HG03442 (cell line): Measurements from ENCODE around the gene SMC5.
"Not testable (repeated sequence)": the region's sequence is repeated elsewhere in the genome, so short reads cannot be mapped to it uniquely, and the experiment has no call there.

Source experiments
- ATAC-seq: cut with Tn5 transposase; IDR thresholded peaks from one replicate; pipeline ENCODE4 v1.9.1; 2021; ENCODE audit warnings: mild to moderate bottlenecking, moderate library complexity; ENCODE audit not compliant: unreplicated experiment

Gene SMC5

DNA sequence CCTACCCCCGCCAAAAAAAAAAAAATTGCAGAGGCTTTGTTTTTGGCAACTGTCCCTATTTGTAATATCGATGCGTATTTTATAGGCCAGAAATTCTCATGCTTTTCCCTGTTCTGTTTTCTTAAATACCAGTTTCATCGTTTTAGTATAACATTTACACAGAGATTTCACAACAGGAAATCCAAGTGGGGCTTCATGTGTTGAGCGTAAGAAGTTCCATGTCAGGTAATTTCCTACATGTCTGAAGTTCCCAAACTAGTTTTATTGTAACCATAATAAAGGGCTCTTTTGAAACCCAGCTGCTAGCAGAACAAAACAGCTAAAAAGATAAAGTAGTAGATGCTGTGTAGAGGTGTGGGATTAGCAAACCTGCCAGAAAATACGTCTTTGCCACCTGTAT lies 4.2 kb downstream of the SMC5 start:
- no peak for ATAC-seq

DNA sequence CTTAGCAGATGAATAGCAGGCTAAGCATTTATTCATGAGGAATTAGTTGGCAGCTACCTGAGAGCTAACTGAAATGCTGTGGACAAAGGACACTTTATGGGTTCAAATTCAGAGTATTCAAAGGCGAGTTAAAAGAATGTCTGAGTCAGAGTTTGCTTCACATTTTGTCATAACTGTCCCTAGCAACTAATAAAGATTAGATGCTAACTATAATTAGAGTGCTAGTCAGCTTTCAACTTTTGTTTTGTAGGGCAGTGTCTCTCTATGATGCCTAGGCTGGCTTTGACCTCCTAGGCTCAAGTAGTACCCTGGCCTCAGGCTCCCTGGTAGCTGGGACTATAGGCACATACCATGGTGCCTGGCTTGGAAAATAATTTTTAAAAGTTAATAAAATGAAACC lies 4.6 kb downstream of the SMC5 start:
- ATAC-seq = no peak

DNA sequence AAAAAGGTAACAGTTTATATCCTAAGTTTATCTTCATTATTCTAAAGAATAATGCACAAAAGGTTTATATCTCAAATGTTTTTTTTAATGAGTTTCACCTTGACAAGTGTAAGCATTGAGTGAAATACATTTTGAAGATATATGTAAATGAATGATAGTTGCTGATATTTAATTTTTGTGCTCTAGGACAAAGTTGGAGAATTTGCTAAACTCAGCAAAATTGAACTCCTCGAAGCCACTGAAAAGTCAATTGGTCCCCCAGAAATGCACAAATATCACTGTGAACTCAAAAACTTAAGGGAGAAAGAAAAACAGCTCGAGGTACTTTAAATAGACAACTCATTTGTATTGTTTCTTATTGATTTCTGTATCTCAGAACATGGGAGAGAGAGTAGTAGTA lies 19.5 kb downstream of the SMC5 start:
- no peak for ATAC-seq

DNA sequence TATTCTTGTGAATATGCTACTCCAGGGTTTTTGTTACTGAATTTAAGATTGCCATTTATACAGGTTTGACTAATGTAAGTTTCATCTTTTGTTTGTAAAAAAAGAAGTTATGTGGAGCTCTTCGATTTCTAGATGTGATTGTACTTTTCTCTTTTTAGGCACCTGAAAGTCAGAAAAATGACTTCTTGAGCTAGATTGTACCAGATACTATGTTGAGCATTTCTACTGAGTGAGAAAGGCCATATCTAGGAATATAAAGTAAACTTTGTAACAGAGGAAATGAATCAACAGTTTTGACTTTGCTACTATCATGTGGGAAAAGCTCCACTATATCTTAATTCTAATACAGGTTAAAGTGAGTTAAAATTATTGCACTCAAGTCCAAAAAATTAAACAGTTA lies 25.1 kb downstream of the SMC5 start:
- no peak for ATAC-seq

DNA sequence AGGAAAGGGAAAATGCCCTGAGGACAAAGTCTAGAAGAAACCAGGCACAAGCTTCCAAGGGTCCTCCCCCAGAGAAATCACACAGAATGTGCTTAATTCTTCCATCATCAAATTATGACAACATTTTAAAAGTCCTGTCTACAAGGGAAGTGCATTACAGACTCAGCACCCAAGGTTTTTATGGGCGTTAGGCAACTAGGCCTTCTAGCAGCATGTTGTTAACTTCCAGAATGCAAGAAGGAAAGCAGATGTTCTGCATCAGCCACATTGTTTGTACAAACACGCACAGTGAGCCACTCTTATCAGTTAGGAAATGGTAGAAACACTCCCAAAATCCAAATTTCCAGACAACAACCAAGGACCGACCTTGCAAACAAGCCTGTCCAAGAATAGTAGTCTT lies 26.5 kb downstream of the SMC5 start:
- no peak for ATAC-seq

DNA sequence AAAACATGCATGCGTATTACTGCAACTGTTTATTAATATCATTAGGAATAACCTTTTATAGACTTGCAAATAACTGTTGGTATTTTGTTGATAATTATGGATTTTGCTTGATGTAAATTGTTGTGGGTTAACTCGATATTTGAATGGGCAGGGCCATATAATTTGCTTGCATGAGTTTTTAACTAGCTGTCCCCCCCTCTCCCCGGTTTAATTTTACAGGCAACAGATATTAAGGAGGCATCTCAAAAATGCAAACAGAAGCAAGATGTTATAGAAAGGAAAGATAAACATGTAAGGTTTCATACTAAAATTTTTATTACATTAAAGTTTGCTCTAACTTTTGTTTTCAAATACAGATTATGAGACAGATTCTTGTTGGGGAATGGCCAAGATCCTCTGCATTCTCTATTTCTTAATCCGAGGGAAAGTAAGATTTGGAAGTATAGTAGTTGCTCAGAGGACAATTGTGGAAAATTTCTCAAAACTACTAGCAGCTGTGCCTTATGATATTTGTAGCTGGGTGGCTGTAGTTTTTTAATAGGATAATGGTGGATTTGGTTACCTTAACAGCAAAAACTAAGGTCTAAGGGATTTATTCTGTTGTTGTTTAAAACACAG lies 27.3 kb downstream of the SMC5 start:
- ATAC-seq = no peak

DNA sequence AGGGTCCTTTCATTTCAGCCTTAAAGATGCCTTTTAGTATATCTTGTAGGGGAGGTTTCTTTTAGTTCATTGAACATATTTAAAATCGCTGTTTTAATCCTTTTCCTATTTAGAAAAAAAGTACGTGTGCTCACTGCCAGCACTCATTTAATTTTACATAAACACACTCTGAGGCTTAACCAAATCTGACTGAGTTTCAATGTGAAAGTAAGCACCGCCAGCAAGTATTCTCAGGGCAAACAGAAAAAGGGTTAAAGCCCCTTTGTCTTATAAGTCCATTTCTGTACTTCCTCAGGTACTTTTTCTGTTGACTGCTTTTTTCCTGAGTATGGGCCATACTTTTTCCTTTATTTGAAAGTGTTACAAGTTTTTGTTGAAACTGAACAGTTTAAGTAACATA lies 31.8 kb downstream of the SMC5 start:
- no peak for ATAC-seq

DNA sequence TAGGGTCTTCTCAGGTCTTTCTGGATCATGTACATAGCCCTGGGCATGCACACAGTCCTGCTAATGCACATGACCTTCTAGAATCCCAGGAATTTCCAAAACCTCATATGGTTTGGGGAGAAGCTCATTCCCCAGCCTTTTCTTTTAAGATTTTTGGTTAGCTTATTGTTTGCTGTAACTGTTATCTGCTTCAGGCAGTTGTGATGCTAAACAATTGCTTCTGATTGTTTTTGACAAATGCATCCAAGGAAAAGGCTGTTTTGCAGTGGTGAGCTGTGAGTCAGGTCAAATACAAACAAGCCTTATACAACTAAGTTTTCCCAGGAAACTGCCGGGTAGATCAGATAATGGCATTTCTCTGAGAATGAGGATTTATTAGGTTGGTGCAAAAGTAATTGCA lies 32.7 kb downstream of the SMC5 start:
- no peak for ATAC-seq

DNA sequence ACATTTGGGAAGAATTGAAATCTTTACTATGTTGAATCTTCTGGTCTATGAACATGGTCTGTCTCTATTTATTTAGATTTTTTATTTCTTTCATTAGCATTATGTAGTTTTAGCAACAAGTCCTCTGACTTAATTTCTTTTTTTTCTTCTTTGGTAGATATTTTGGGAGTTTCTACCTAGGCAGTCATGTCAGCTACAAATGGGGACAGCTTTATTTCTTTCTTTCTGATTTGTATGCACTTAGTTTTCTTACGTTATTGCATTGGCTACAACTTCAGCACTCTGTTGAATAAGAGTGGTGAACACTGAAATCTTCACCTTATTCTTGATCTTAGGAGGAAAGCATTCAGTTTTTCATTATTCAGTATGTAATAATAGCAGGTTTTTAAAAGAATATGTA lies 33.5 kb downstream of the SMC5 start:
- no peak for ATAC-seq

DNA sequence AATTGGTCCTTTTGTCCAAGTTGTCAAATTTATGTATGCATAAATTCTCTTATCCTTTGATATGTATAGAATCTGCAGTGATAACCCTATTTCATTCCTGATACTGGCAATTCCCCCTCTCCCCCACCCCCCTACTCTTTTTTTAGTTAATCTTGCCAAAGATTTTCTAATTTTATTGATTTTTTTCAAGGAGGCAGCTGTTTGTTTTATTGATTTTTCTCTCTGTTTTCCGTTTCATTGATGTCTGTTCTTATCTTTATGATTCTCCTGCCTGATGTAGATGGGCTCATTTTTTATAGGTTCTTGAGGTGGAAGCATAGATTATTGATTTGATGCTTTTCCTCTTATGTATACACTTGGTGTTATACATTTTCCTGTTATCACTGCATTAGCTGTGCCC lies 34.4 kb downstream of the SMC5 start:
- no peak for ATAC-seq

DNA sequence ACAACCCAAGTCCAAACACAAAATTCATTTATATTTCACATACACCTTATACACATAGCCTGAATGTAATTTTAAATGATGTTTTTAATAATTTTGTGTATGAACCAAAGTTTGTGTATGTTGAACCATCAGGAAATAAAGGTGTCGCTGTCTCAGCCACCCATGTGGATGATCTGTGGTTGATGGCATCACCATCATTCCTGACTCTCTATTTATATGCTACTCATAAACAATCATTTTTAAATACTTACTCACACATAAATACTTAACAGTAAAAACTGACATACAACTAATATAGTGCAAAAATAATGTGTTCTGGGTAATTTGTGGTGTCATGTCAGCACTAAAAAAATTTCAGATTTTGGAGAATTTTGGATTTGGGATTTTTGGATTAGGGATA lies 38.4 kb downstream of the SMC5 start:
- ATAC-seq = no peak

DNA sequence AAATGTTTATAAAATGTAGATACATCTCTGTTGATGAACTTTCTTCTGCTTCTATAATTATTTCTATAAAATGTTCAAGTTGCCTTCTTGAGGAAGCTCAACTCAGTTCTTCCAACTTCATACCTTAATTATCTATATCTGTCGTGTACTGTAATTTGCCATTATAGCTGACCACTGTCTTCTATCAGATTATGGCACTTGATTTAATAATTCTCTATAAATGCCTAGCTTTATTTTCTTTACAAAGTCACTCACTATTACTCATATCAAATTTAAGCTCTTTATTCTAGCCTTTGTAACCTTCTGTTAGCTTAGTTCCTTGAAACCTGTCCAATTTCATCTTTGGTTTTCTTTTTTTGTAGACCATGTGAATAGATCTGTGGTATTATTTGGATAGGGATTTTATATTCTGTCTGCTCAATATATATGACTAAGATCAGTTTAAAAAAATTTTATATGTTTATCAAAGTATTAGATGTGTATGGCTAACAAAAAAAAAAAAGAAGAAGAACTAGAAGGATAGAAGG lies 39.5 kb downstream of the SMC5 start:
- ATAC-seq = no peak

DNA sequence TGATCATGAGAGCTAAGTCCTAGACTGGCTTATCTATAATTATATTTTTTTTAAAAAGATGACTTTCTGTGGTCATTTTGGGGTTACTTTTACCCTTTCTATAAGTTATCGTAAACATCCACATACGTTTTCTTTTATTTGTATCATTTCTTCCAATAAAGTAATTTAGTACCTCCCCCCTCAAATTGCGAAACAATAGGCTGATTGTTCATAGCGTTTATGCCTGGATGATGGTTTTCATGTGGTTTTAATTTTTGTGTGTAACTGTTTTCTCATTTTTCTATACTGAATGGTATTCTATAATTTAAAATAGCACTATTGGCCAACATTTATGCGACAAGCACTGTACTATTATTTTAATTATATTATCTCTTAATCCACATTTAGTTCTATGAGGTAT lies 44.5 kb downstream of the SMC5 start:
- ATAC-seq = no peak

DNA sequence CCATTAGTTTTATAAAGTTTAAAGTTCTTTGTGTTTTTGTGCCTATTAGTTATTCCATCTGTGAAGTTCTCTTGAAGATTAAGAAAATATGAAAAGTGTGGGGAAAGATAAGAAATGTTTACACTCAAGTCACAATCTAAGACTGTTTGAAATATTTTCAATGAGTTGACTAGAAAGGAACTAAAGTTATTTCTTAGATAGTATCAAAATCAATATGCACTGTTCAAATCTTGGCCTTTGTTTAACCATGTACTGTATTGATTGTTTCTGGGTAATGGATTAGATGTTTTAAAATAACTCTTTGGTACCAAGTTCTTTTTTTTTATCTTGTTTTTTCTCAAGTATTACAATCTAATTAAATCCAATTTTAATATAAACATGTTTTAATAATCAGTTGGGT lies 46.0 kb downstream of the SMC5 start:
- ATAC-seq = no peak

DNA sequence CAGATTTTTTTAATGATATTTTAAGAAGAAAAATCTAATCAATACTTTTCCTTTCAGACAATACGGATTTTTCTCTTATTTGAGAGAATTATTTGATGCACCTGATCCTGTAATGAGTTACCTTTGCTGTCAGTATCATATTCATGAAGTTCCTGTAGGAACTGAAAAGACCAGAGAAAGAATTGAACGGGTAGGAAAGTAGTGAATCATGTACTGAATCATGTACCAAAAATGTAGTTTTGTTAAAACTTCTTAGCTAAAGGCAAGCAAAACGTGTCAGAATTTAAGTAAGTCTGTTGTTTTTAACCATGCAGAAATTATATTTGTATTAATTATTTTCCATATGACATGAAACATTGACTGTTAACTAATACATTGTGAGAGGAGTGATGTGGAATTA lies 56.6 kb downstream of the SMC5 start:
- no peak for ATAC-seq

DNA sequence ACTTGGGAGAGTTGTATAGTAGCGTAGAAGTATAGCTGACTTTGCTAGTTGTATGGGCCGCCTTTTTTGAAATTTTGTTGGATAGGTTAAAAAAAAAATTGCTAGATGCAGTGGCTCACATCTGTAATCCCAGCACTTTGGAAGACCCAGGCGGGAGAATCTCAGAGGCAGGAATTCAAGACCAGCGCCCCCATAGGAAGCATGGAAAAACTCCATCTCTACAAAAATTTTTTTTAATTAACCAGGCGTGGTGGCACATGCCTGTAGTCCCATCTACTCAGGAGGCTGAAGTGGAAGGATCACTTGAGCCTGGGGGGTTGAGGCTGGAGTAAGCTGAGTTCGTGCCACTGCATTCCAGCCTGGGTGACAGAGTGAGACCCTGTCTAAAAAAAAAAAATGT lies 59.2 kb downstream of the SMC5 start:
- ATAC-seq = no peak

DNA sequence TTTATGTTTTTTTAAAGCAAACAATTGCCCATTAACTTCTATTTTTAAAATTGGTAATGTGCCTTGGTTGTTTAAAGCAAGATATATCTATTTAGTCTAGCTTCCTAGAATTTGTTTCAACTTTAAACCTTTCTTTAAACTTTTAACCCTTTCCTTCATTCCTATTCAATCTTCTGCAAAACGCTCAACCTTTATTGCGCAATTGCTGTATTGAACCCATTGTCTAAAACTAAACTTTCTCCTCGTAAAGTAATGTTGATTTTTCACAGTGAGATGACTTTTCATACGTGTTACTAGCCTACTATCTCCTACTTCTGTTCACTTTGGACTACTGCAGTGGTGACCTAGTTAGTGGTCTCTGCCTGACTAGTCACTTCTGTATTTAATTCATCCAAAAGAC lies 63.3 kb downstream of the SMC5 start:
- ATAC-seq = no peak

DNA sequence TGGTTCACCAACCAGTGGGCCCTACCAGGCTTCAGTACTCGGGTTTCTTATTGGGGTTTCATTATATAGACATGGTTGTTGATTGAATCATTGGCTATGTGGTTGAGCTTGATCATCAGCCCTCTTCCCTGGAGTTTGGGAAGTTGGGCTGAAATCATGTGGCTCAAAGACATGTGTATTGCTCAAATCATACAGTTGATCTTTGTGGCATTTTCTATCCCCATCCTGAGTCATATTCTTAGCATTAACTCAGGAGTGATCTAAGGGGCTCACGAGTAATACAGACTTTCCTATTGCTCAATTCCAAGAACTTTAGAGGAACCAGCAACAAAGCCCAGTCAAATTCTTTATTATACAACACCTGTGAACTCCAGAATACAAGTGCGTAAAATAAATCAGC lies 66.2 kb downstream of the SMC5 start:
- ATAC-seq = no peak

DNA sequence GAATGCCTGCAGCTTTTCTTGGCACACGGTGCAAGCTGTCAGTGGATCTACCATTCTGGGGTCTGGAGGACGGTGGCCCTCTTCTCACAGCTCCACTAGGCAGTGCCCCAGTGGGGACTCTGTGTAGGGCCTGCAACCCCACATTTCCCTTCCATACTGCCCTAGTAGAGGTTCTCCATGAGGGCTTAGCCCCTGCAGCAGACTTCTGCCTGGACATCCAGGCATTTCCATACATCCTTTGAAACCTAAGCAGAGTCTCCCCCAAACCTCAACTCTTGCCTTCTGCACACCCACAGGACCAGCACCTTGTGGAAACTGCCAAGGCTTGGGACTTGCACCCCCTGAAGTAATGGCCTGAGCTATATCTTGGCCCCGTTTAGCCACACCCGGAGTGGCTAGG lies 69.8 kb downstream of the SMC5 start:
- not testable (repeated sequence) for ATAC-seq

DNA sequence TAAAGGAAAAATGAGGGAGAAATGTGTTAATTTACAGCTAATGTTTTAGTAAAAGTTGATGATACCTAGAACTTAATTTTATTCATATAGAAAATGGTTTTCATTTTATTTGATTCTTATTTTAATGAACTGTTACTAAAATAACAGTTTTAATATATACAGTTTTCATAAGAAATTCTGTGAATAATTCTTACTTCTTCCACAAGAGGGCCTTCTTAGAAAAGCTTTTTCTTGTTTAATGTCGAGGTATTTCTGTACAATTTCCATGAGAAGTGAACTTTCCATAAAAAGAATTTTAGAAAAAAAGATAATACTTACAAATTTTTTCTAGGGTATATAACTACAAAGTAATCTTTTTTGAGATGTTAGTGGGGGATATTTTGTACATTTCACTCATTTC lies 81.8 kb downstream of the SMC5 start:
- ATAC-seq = no peak

DNA sequence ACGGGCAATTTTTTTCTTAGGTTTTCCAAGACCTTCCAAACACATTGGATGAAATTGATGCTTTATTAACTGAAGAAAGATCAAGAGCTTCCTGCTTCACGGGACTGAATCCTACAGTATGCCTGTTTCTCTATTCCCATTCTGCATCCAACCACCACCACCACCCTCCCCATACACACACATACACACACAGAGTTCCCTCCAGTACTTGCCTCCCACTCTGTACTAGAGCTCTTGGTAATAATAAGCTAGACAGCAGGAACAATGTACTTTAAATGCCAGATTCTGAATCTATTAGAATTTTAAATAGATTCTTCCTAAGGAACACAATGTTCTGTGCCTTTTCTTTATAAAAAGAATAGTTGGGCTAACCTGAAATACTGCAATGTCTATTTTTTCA lies 88.3 kb downstream of the SMC5 start:
- ATAC-seq = no peak

DNA sequence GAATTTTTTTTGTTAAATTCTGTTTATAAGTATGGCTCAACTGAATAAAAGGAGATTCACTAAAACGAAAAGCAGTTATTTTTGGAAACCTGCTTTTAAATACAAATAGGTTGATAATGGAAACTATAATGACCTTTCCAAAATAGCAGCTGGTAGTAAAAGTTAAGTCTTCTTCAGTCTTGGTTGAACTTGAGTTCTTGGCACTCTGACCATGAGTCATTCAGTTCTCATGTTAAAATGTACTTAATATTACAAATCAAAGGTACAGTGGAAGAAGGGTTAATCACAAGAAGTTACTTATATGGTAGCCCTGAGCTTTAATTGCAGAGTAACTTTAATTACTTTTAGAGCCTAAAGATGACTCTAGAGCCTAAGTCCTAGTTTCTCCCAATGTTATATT lies 93.6 kb downstream of the SMC5 start:
- no peak for ATAC-seq

DNA sequence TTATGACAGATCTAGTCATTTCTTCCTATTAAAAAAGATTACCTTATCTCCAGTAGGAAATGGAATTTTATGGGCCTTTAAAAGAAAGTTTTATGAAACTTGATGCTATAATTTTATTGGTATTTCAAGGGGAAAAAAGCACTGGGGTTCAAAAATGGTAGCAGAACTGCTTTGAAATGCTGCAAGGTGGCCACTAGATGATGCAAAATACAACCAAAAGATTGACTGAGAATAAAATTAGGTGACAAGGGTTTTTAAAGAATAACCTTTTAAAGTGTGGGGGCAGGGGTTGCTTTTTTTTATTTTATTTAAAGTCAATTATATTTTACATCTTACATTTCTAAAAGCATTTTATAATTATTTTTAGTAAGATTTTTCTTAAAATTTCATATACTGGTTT lies 94.0 kb downstream of the SMC5 start:
- ATAC-seq = no peak

DNA sequence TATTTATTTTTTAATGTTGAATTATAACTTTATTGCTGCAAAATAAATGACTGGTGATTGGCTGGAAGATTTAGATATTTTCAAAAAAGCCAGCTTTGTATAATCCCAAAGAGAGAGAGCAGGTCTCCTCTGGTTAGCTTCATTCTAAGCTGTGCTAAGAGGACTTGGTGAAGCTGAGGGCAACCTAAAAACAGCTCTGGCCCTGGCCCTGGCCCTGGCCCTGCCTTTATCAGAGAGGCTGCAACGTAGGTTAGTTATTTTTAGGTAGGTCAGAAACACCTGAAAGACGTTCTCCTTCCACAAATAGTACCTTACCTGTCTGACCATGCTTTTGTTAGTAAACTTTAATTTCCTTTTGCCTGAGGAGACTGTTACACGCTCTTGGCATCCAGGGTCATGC lies 97.0 kb downstream of the SMC5 start:
- no peak for ATAC-seq
